Uterus (tissue), 4 donors: ENCODE results near the gene LCN1. TPM values are rescaled to one million over a fixed set of nuclear protein-coding genes. Genes with fewer than 3 reads are reported as not detected.
"Not testable (repeated sequence)": the region's sequence is repeated elsewhere in the genome, so short reads cannot be mapped to it uniquely, and the experiment has no call there.

Experiments used
- DNase-seq, 2 donors: peaks; one replicate each; pipeline ENCODE4 v3.0.0-alpha.2; 2019 to 2020
- H3K27ac ChIP-seq, 2 donors: fragments of 200-600 bp; sonication (generic); 1 replicate in 1 of 2; 2 replicates in 1 of 2; pipeline ENCODE4 v1.5.1; 2016 to 2018
- H3K27me3 ChIP-seq, 2 donors: fragments of 200-600 bp; sonication (generic); one replicate each; pipeline ENCODE4 v1.5.1; 2018 to 2019; ENCODE audit warnings: control low read depth in 1 of 2
- H3K36me3 ChIP-seq, 2 donors: fragments of 200-600 bp; sonication (generic); one replicate each; pipeline ENCODE4 v1.5.1; 2019; ENCODE audit warnings: control low read depth in 1 of 2
- H3K4me1 ChIP-seq, 2 donors: fragments of 200-600 bp; sonication (generic); one replicate each; pipeline ENCODE4 v1.5.1; 2018 to 2019; ENCODE audit warnings: control low read depth in 1 of 2
- H3K4me3 ChIP-seq, 2 donors: fragments of 200-600 bp; sonication (generic); 1 replicate in 1 of 2; 2 replicates in 1 of 2; pipeline ENCODE4 v1.5.1; 2018 to 2019; ENCODE audit warnings: mild to moderate bottlenecking in 1 of 2
- H3K9me3 ChIP-seq, 2 donors: fragments of 200-600 bp; sonication (generic); one replicate each; pipeline ENCODE4 v1.5.1; 2019; ENCODE audit warnings: control low read depth in 1 of 2
- CTCF ChIP-seq, 4 experiments: fragments of 200-600 bp in 2 of 4; fragments of 450-650 bp in 2 of 4; sonication (generic) in 2 of 4; IDR thresholded peaks; one replicate each; pipeline ENCODE4 v1.5.1; 2016 to 2019; ENCODE audit warnings: antibody characterized with exemption in 4 of 4, mild to moderate bottlenecking in 2 of 4, moderate library complexity in 1 of 4
- POLR2A ChIP-seq, 2 donors: fragments of 450-650 bp; IDR thresholded peaks; one replicate each; pipeline ENCODE4 v1.6.1; 2016; ENCODE audit warnings: antibody characterized with exemption in 2 of 2, mild to moderate bottlenecking in 1 of 2, moderate library complexity in 1 of 2
- intact Hi-C: fragments of 100-400 bp; cut with DNase I; formaldehyde crosslinking; loops from one replicate; pipeline ENCODE4 v1.15.1; 2023; ENCODE audit warnings: low total_unique reads
- total RNA-seq, 4 donors: library from RNA; depleted of rRNA in 3 of 4; stranded (reverse); fragments of >200 nt in 3 of 4; gene quantifications; one replicate each; pipeline versions ENCODE4 v1.1.0 to v1.2.4, GENCODE V29; 2014 to 2023
- donor health status: DM: yes; HTN: yes; CAD: no.

Gene LCN1
- total RNA-seq, 4 donors from 2014 or later, result 2.2 TPM; not detected in 3

GRCh38 chr9:135530146-135530545 is 8.9 kb downstream of the LCN1 start:
- Histone ChIP-seq H3K4me1 (no peaks in the 10 kb centered on the region), H3K36me3 (no peaks in the 10 kb centered on the region), H3K27ac (no peak overlapping the region), H3K9me3 (no peaks in the 10 kb centered on the region), H3K27me3 (no peaks in the 10 kb centered on the region), H3K4me3 (no peak overlapping the region)
- intact Hi-C loops, result no loop called here
- no peak for TF ChIP-seq CTCF (IDR thresholded peaks at IDR 0.05)
- no peak for TF ChIP-seq POLR2A (IDR thresholded peaks at IDR 0.05)
- no peak for DNase-seq

DNA sequence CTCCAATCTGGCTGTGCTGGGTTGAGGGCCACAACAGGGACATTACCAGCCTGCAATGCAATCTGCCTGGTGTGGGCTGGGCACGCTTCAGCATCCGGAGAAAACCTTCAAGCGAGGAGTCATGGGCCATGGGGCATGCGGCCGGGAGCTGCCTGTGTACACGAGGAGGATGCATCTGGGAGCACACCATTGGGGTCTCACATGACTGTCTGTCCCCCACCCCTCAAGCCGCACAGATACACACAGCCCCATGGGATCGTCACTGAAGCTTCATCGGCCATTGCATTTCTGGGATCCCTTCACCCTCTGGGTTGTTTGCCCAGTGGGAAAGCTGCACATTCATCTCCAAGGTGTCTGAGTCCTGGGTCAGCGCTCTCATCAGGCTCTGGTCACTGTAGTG is 9.9 kb downstream of the LCN1 start:
- no peaks in the 10 kb centered on the region for H3K9me3 ChIP-seq
- DNase-seq, result no peak
- no peaks in the 10 kb centered on the region for H3K4me1 ChIP-seq
- intact Hi-C loops, result no loop called here
- no peaks in the 10 kb centered on the region for H3K36me3 ChIP-seq
- H3K27me3 ChIP-seq, result no peaks in the 10 kb centered on the region
- no peak for TF ChIP-seq POLR2A (IDR thresholded peaks at IDR 0.05)
- no peak for TF ChIP-seq CTCF (IDR thresholded peaks at IDR 0.05)
- H3K27ac ChIP-seq, result no peak overlapping the region
- no peak overlapping the region for H3K4me3 ChIP-seq

GRCh38 chr9:135533113-135533512 is 11.9 kb downstream of the LCN1 start:
- H3K4me3 ChIP-seq, result no peak overlapping the region
- H3K36me3 ChIP-seq, result no peaks in the 10 kb centered on the region
- no peak for DNase-seq
- no peaks in the 10 kb centered on the region for H3K9me3 ChIP-seq
- H3K27ac ChIP-seq, result no peak overlapping the region
- TF ChIP-seq CTCF (IDR thresholded peaks at IDR 0.05), result no peak
- TF ChIP-seq POLR2A (IDR thresholded peaks at IDR 0.05), result no peak
- H3K27me3 ChIP-seq, result no peaks in the 10 kb centered on the region
- intact Hi-C loops, result no loop called here
- no peaks in the 10 kb centered on the region for H3K4me1 ChIP-seq

- TF ChIP-seq CTCF (IDR thresholded peaks at IDR 0.05) (no peak), POLR2A (IDR thresholded peaks at IDR 0.05) (no peak)
- Histone ChIP-seq H3K27me3 (no peaks in the 10 kb centered on the region), H3K4me1 (no peaks in the 10 kb centered on the region), H3K27ac (no peak overlapping the region), H3K9me3 (no peaks in the 10 kb centered on the region), H3K36me3 (no peaks in the 10 kb centered on the region), H3K4me3 (no peak overlapping the region)
- DNase-seq, result no peak
- intact Hi-C loops, result no loop called here
These were observed 12.4 kb downstream of the LCN1 start for GRCh38 chr9:135533674-135534073.

- H3K27me3 ChIP-seq, H3K4me1 ChIP-seq, H3K9me3 ChIP-seq, DNase-seq, H3K36me3 ChIP-seq, H3K27ac ChIP-seq, intact Hi-C loops, H3K4me3 ChIP-seq: not testable (repeated sequence)
These were observed 13.0 kb downstream of the LCN1 start for GRCh38 chr9:135534192-135534711.

GRCh38 chr9:135534826-135535225 is 13.6 kb downstream of the LCN1 start:
- H3K36me3 ChIP-seq, DNase-seq, H3K9me3 ChIP-seq, H3K4me1 ChIP-seq, H3K27me3 ChIP-seq, H3K4me3 ChIP-seq, H3K27ac ChIP-seq, intact Hi-C loops: not testable (repeated sequence)

GRCh38 chr9:135535631-135536030 is 14.4 kb downstream of the LCN1 start:
- H3K4me3 ChIP-seq, H3K4me1 ChIP-seq, H3K36me3 ChIP-seq, H3K27me3 ChIP-seq, intact Hi-C loops, H3K9me3 ChIP-seq, DNase-seq, H3K27ac ChIP-seq: not testable (repeated sequence)
